Measurements from ENCODE around the gene MRFAP1L1.

- TF ChIP-seq CTCF (IDR thresholded peaks at IDR 0.05; ENCODE audit: insufficient read depth, low read length) = no peak
- no peak for TF ChIP-seq REST (IDR thresholded peaks at IDR 0.05; ENCODE audit: insufficient replicate concordance, low read depth)
- TF ChIP-seq GABPA (IDR thresholded peaks at IDR 0.05; ENCODE audit: low read depth) = no peak
- no peak for TF ChIP-seq POLR2AphosphoS5 (IDR thresholded peaks at IDR 0.05; ENCODE audit: low read depth)
- no peak for TF ChIP-seq SPI1 (IDR thresholded peaks at IDR 0.05; ENCODE audit: borderline replicate concordance, low read depth)
These were observed 45.6 kb upstream of the MRFAP1L1 start for GRCh38 chr4:6755088-6755753.
